OCI-LY1 (cell line): Measurements from ENCODE around the gene MAN1C1.

ENCODE experiments used
- EZH2 ChIP-seq: fragments of 200-600 bp; sonication (generic), shearing (Covaris generic); IDR thresholded peaks from 2 replicates; pipeline ENCODE4 v1.8.0; 2017; ENCODE audit warnings: borderline replicate concordance, mixed run types, mild to moderate bottlenecking, antibody characterized with exemption, low read length, moderate library complexity, mixed read lengths
- TF ChIP-seq, protein P1 (sequence below): fragments of 200-600 bp; sonication (generic), shearing (Covaris generic); IDR thresholded peaks from 2 replicates; pipeline ENCODE4 v1.5.1; 2017; ENCODE audit warnings: mild to moderate bottlenecking, antibody characterized with exemption, low read length, moderate library complexity, mixed read lengths

DNA sequence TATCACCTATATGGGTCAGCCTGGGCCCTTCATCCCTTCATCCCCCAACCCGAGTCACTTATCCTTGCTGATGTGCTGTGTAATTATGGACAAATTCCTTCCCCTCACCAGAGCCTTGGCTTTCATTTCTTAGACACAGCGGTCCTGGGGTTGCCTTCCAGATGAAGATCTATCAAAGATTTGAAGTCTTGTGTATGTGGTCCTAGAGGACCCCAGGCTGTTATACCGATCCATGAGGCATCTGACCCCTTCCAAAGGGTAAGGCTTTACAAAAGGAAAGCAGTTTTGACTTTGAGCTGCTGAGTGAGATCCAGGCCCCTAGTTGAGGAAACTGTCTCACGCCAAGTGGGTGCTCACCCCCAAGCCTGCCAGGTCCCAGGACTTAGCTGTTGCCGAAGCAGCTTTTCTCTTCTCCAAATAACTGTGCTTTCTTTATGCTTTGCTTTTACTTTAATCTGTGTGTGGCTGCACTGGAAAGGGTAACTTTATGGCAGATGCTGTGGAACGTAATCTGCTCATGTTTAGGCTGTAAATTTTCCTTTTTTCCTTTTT, 37.6 kb downstream of the MAN1C1 start:
- no peak for TF ChIP-seq EZH2
- TF ChIP-seq, protein P1, sequence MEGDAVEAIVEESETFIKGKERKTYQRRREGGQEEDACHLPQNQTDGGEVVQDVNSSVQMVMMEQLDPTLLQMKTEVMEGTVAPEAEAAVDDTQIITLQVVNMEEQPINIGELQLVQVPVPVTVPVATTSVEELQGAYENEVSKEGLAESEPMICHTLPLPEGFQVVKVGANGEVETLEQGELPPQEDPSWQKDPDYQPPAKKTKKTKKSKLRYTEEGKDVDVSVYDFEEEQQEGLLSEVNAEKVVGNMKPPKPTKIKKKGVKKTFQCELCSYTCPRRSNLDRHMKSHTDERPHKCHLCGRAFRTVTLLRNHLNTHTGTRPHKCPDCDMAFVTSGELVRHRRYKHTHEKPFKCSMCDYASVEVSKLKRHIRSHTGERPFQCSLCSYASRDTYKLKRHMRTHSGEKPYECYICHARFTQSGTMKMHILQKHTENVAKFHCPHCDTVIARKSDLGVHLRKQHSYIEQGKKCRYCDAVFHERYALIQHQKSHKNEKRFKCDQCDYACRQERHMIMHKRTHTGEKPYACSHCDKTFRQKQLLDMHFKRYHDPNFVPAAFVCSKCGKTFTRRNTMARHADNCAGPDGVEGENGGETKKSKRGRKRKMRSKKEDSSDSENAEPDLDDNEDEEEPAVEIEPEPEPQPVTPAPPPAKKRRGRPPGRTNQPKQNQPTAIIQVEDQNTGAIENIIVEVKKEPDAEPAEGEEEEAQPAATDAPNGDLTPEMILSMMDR, result no peak
